Sigmoid colon (tissue), 4 donors: ENCODE results near the gene TGIF1.

Experiments
- CTCF ChIP-seq, 4 experiments: fragments of 450-650 bp in 3 of 4; fragments of 200-600 bp in 1 of 4; IDR thresholded peaks; one replicate each; pipeline ENCODE4 v1.5.1; 2016 to 2019; ENCODE audit warnings: antibody characterized with exemption in 4 of 4, mild to moderate bottlenecking in 3 of 4, moderate library complexity in 2 of 4
- EP300 ChIP-seq, 4 donors: sonication (generic); formaldehyde crosslinking; IDR thresholded peaks; one replicate each; pipeline ENCODE4 v1.6.1; 2017; ENCODE audit warnings: antibody characterized with exemption in 4 of 4
- POLR2A ChIP-seq, 2 donors: fragments of 450-650 bp; IDR thresholded peaks; one replicate each; pipeline ENCODE4 v1.6.1; 2016; ENCODE audit warnings: antibody characterized with exemption in 2 of 2, mild to moderate bottlenecking in 2 of 2, moderate library complexity in 2 of 2
- POLR2AphosphoS5 ChIP-seq, 4 donors: sonication (generic); formaldehyde crosslinking; IDR thresholded peaks; one replicate each; pipeline ENCODE4 v1.6.1; 2017; ENCODE audit warnings: antibody characterized with exemption in 4 of 4

GRCh38 chr18:3444296-3444695 lies 5.7 kb upstream of the TGIF1 start:
- TF ChIP-seq CTCF (IDR thresholded peaks at IDR 0.05) (no peak), EP300 (IDR thresholded peaks at IDR 0.05) (no peak), POLR2AphosphoS5 (IDR thresholded peaks at IDR 0.05) (no peak), POLR2A (IDR thresholded peaks at IDR 0.05) (no peak)
